GM11168 (cell line): ENCODE measurements around the gene IMMP2L.

ENCODE experiments used
- in situ Hi-C: fragments of 300-500 bp; cut with MboI; formaldehyde crosslinking; loops from one replicate; pipeline ENCODE4 v1.12.0; 2022; ENCODE audit warnings: low sequenced_read_pairs; ENCODE audit not compliant: unreplicated experiment

The IMMP2L gene

GRCh38 chr7:111192614-111193413 lies 369.5 kb downstream of the IMMP2L start:
- in situ Hi-C loops, result no loop called here

- in situ Hi-C loops, result no loop called here
Observed at GRCh38 chr7:111190804-111191203, 371.5 kb downstream of the IMMP2L start.

- in situ Hi-C loops, result no loop called here
Observed at GRCh38 chr7:111184987-111185386, 377.3 kb downstream of the IMMP2L start.

- in situ Hi-C loops, result no loop called here
Observed at GRCh38 chr7:111183321-111183720, 379.0 kb downstream of the IMMP2L start.

GRCh38 chr7:111180338-111180737 lies 382.0 kb downstream of the IMMP2L start:
- in situ Hi-C loops, result no loop called here

- in situ Hi-C loops, result no loop called here
Observed at GRCh38 chr7:111175908-111176441, 386.3 kb downstream of the IMMP2L start.

GRCh38 chr7:111174510-111174909 lies 387.8 kb downstream of the IMMP2L start:
- in situ Hi-C loops, result no loop called here

GRCh38 chr7:111173990-111174389 lies 388.3 kb downstream of the IMMP2L start:
- in situ Hi-C loops, result no loop called here

GRCh38 chr7:111173528-111173927 lies 388.8 kb downstream of the IMMP2L start:
- in situ Hi-C loops, result no loop called here

GRCh38 chr7:111172564-111173257 lies 389.6 kb downstream of the IMMP2L start:
- in situ Hi-C loops, result no loop called here

GRCh38 chr7:111168182-111168581 lies 394.1 kb downstream of the IMMP2L start:
- in situ Hi-C loops, result no loop called here

- in situ Hi-C loops, result no loop called here
Observed at GRCh38 chr7:111164442-111164841, 397.9 kb downstream of the IMMP2L start.

GRCh38 chr7:111162692-111163091 lies 399.6 kb downstream of the IMMP2L start:
- in situ Hi-C loops, result no loop called here

- in situ Hi-C loops, result no loop called here
Observed at GRCh38 chr7:111160297-111160696, 402.0 kb downstream of the IMMP2L start.

- in situ Hi-C loops, result no loop called here
Observed at GRCh38 chr7:111159426-111159825, 402.9 kb downstream of the IMMP2L start.

GRCh38 chr7:111150709-111151108 lies 411.6 kb downstream of the IMMP2L start:
- in situ Hi-C loops, result no loop called here

- in situ Hi-C loops, result no loop called here
Observed at GRCh38 chr7:111147708-111148533, 414.4 kb downstream of the IMMP2L start.

- in situ Hi-C loops, result no loop called here
Observed at GRCh38 chr7:111146136-111146535, 416.2 kb downstream of the IMMP2L start.

GRCh38 chr7:111145472-111145871 lies 416.8 kb downstream of the IMMP2L start:
- in situ Hi-C loops, result no loop called here

GRCh38 chr7:111140091-111140865 lies 422.0 kb downstream of the IMMP2L start:
- in situ Hi-C loops, result no loop called here
